ENCODE data around the gene KLHL41.
"Not testable (repeated sequence)": the region's sequence is repeated elsewhere in the genome, so short reads cannot be mapped to it uniquely, and the experiment has no call there.

KLHL41 gene

DNA sequence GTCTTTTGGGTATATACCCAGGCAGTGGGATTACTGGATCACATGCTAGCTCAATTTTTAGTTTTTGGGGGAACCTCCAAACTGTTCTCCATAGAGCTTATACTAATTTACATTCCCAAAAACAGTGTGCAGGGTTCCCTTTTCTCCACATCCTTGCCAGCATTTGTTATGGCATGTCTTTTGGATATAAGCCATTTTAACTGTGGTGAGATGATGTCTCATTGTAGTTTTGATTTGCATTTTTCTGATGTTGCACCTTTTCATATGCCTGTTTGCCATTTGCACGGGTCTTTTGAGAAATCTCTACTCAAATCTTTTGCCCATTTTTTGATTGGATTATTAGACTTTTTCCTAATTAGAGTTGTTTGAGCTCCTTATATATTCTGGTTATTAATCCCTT lies 56.2 kb downstream of the KLHL41 start:
- DNase-seq (ENCODE audit: low read depth) = no peak
- no peak overlapping the region for H3K4me3 ChIP-seq (ENCODE audit: low read depth, low read length)

DNA sequence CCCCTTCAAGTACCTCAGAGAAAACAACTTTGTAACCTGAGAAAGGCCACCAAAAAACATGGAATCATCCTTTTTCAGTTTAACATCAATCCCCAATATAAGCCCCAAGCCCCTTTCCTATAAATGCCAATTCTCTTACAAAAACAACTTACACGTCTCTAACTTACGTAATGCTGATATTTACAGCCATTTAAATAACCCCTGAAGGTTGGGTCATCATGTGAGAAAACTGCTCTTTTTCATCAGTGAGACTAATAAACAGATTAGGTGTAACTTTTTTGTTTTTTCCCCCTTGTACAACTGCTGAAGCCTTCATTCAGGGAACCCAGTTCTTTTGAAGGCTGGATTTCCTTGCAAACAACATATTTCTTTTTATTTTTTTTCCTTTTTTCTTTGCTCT lies 60.4 kb downstream of the KLHL41 start:
- no peak for DNase-seq (ENCODE audit: low read depth)
- H3K4me3 ChIP-seq (ENCODE audit: low read depth, low read length) = no peak overlapping the region

DNA sequence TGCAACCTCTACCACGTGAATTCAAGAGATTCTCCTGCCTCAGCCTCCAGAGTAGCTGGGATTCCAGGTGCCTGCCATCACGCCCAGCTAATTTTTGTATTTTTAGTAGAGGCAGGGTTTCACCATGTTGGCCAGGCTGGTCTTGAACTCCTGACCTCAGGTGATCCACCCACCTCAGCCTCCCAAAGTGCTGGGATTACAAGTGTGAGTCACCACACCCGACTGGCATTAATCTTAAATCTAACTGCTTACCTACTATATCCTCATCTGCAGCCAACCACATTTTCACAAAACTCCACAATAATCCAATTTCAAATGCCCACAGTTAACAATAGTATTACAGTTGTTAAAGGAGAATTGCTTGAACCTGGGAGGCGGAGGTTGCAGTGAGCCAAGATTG lies 61.2 kb downstream of the KLHL41 start:
- not testable (repeated sequence) for DNase-seq (ENCODE audit: low read depth); H3K4me3 ChIP-seq (ENCODE audit: low read depth, low read length)

DNA sequence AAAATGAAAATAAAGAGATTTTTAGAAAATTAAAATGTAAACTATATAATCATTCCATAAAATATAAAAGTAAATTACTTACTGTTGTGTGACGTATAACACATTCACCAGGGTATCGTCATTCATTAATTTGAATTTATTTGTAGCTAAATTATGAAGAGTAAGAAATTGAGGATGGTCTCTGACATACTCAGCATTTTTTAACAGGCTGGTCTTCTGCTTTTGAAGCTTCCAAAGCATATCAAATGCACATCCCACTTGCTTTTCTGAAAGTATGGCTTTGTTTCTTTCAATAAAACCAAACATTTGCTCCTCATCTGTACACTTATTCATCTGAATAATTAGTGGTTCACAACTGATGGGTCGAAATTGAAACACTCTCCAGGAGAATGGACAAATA lies 62.1 kb downstream of the KLHL41 start:
- no peak overlapping the region for H3K4me3 ChIP-seq (ENCODE audit: low read depth, low read length)
- no peak for DNase-seq (ENCODE audit: low read depth)

DNA sequence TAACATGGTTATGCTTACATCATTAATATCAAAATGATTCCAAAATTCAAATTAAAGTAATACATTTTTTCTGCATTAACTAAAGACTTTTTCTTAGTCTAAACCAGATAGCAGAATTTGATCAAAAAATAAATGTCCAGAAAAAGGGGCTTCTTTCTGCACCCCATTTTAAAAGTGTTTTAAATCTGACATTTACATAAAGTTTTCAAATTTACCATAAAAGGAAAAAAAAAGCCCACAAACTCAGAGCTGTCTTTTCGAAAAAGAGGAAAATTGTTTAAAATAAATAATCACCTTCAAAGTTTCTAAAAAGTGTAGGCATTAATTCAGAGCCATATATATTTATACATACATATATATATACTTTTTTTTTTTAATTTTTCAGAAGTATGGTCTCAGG lies 62.7 kb downstream of the KLHL41 start:
- no peak for DNase-seq (ENCODE audit: low read depth)
- no peak overlapping the region for H3K4me3 ChIP-seq (ENCODE audit: low read depth, low read length)

DNA sequence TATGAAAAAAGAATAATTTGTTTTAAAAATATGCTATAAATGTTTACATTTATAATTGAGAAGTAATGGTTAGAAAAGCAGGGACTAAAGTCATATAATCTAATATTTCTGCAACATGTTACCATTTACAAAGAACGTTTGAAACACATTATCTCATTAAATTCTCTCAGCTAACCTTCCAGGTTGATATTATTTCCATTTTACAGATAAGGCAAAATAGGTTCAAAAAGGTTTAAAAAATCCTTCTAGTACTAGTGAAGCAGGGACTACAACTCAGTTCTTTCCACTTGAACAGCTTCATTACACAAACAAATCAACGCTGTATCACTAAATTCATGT lies 63.3 kb downstream of the KLHL41 start:
- peak overlapping the region; percentile 75 for H3K4me3 ChIP-seq (ENCODE audit: low read depth, low read length)
- DNase-seq (ENCODE audit: low read depth) = no peak

DNA sequence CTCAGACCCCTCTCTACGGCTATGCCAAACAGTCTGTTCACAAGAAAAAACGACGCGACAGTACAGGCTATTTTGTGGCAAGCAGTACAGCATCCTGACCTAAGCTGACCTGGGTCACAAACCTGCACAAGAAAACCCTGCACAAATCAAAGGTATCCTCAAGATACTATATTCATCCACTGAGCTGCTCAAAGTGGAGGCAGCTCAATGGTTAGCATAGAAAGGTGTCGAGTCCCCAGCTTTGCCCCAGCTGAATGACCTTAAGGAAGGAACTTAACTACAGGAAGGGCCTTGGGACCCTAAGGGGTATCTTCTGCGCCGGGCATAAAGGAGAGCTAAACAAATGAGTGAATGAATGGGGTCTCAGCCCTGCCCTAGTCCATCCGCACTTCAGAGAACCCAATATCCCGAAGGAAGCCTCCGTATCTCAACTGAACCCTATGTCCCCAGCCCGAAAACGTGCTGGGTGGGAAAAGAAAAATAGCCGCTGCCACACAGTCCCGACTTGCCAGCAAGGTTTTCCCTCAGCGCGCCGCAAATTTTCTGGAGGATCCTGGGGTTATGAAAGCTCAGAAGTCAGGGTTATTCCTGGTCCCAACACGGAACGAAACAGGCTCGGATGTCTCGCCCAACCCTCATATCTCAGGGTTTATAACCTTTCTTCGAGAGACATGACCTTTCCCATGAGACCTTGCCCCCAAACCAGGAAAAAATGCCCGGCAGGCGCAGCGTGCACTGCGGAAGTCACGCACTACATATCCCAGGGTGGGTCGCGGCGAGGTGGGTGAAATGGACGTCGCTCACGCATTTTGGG lies 63.9 kb downstream of the KLHL41 start, which contains the start of gene FASTKD1:
Gene FASTKD1 (minus strand): TSS at position 706 of the 814 bp plus-strand sequence. CDS start 1,836 bp downstream, outside the sequence.
- H3K4me3 ChIP-seq (ENCODE audit: low read depth, low read length) = peak within 1 kb of the TSS; percentile 75
- peak; percentile 44 for DNase-seq (ENCODE audit: low read depth)

DNA sequence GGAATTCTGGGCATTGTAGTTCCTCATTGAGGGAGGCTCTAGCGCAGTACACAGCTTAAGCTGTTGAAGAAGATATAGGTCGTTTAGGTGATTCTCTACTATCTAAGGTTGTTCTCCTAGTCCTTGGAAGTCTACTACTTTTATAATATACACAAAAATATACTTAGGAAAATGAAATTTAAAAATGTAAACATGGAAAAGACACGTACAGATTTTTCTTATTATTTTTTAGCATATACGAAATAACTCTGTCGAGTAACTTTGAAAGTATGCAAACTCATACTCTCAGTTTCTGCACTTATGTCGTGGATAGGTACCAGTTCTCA lies 64.4 kb downstream of the KLHL41 start:
- no peak for DNase-seq (ENCODE audit: low read depth)
- H3K4me3 ChIP-seq (ENCODE audit: low read depth, low read length) = peak overlapping the region; percentile 75

DNA sequence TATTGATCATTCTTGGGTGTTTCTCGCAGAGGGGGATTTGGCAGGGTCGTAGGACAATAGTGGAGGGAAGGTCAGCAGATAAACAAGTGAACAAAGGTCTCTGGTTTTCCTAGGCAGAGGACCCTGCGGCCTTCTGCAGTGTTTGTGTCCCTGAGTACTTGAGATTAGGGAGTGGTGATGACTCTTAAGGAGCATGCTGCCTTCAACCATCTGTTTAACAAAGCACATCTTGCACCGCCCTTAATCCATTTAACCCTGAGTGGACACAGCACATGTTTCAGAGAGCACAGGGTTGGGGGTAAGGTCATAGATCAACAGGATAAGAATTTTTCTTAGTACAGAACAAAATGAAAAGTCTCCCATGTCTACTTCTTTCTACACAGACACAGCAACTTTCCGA lies 65.0 kb downstream of the KLHL41 start:
- not testable (repeated sequence) for H3K4me3 ChIP-seq (ENCODE audit: low read depth, low read length); DNase-seq (ENCODE audit: low read depth)

DNA sequence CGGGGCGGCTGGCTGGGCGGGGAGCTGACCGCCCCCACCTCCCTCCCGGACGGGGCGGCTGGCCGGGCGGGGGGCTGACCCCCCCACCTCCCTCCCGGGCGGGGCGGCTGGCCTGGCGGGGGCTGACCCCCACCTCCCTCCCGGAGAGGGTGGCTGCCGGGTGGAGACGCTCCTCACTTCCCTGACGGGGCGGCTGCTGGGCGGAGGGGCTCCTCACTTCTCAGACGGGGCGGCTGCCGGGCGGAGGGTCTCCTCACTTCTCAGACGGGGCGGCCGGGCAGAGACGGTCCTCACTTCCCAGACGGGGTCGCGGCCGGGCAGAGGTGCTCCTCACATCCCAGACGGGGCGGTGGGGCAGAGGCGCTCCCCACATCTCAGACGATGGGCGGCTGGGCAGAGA lies 65.8 kb downstream of the KLHL41 start:
- H3K4me3 ChIP-seq (ENCODE audit: low read depth, low read length); DNase-seq (ENCODE audit: low read depth): not testable (repeated sequence)
